Endometrium (tissue), 2 donors: ENCODE measurements around the gene ARHGEF17.
"Not testable (repeated sequence)": the region's sequence is repeated elsewhere in the genome, so short reads cannot be mapped to it uniquely, and the experiment has no call there.

Experiments
- FAIRE-seq: peaks from 2 replicates; lab custom pipeline; 2012; peaks lifted over from hg19 to GRCh38; lab: Jason Lieb, UNC
- donor health status: control.
- donor health status: control.

ARHGEF17 gene

GRCh38 chr11:73273222-73273895 is 34.7 kb upstream of the ARHGEF17 start:
- no peak for FAIRE-seq

- FAIRE-seq, result not testable (repeated sequence)
Observed at GRCh38 chr11:73274191-73274590, 33.9 kb upstream of the ARHGEF17 start.

- FAIRE-seq, result no peak
Observed at GRCh38 chr11:73274722-73275380, 33.2 kb upstream of the ARHGEF17 start.

- FAIRE-seq, result no peak
Observed at GRCh38 chr11:73275381-73275750, 32.7 kb upstream of the ARHGEF17 start.

- no peak for FAIRE-seq
Observed at GRCh38 chr11:73277467-73277866, 30.6 kb upstream of the ARHGEF17 start.

GRCh38 chr11:73280626-73281025 is 27.4 kb upstream of the ARHGEF17 start:
- no peak for FAIRE-seq

- FAIRE-seq, result no peak
Observed at GRCh38 chr11:73281201-73281741, 26.8 kb upstream of the ARHGEF17 start.

- no peak for FAIRE-seq
Observed at GRCh38 chr11:73281796-73282660, 26.0 kb upstream of the ARHGEF17 start.

GRCh38 chr11:73283276-73284000 is 24.6 kb upstream of the ARHGEF17 start:
- no peak for FAIRE-seq

GRCh38 chr11:73284106-73284505 is 24.0 kb upstream of the ARHGEF17 start:
- no peak for FAIRE-seq

- FAIRE-seq, result no peak
Observed at GRCh38 chr11:73285721-73286120, 22.4 kb upstream of the ARHGEF17 start.

- no peak for FAIRE-seq
Observed at GRCh38 chr11:73286240-73286810, 21.8 kb upstream of the ARHGEF17 start.

- no peak for FAIRE-seq
Observed at GRCh38 chr11:73287400-73288101, 20.5 kb upstream of the ARHGEF17 start.

- no peak for FAIRE-seq
Observed at GRCh38 chr11:73288192-73288872, 19.7 kb upstream of the ARHGEF17 start.

- FAIRE-seq, result no peak
Observed at GRCh38 chr11:73288873-73289707, 19.0 kb upstream of the ARHGEF17 start.

GRCh38 chr11:73290536-73290935 is 17.5 kb upstream of the ARHGEF17 start:
- FAIRE-seq, result no peak

GRCh38 chr11:73291196-73291595 is 16.9 kb upstream of the ARHGEF17 start:
- FAIRE-seq, result no peak

GRCh38 chr11:73291781-73292524 is 16.1 kb upstream of the ARHGEF17 start:
- no peak for FAIRE-seq

GRCh38 chr11:73292525-73292894 is 15.6 kb upstream of the ARHGEF17 start:
- FAIRE-seq, result no peak
